ENCODE results near the gene LRRC8C.

DNA sequence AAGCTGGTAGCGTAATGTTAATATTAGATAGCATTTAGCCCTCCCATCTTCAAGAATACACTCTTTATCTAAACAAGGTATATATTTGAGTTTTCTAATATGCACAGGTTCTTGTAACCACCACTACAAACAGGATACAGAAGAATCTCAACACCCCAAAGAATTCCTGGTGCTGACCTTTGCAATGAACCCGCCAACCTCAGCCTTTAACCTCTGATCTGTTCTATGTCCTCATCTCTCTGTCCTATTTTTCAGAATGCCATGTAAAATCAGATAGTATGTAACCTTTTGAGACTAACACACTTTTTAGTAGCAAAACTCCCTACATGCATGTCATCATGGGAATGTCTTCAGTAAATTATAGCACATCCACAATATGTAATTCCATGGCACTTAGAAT is 71.1 kb downstream of the LRRC8C start:
- TF ChIP-seq, protein P1, sequence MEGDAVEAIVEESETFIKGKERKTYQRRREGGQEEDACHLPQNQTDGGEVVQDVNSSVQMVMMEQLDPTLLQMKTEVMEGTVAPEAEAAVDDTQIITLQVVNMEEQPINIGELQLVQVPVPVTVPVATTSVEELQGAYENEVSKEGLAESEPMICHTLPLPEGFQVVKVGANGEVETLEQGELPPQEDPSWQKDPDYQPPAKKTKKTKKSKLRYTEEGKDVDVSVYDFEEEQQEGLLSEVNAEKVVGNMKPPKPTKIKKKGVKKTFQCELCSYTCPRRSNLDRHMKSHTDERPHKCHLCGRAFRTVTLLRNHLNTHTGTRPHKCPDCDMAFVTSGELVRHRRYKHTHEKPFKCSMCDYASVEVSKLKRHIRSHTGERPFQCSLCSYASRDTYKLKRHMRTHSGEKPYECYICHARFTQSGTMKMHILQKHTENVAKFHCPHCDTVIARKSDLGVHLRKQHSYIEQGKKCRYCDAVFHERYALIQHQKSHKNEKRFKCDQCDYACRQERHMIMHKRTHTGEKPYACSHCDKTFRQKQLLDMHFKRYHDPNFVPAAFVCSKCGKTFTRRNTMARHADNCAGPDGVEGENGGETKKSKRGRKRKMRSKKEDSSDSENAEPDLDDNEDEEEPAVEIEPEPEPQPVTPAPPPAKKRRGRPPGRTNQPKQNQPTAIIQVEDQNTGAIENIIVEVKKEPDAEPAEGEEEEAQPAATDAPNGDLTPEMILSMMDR (IDR thresholded peaks at IDR 0.05), result no peak
- TF ChIP-seq POLR2AphosphoS5 (IDR thresholded peaks at IDR 0.05), result no peak
